Activated naive CD4-positive, alpha-beta T cell treated with anti-CD3 and anti-CD28 coated beads, Interleukin-2, amount 50 U/mL, for 16 hours (primary cell): ENCODE measurements around the gene CPNE4.
"Not testable (repeated sequence)": the region's sequence is repeated elsewhere in the genome, so short reads cannot be mapped to it uniquely, and the experiment has no call there.

Source experiments
- DNase-seq: peaks from one replicate; pipeline ENCODE4 v3.0.0-alpha.2; 2020

CPNE4 gene

DNA sequence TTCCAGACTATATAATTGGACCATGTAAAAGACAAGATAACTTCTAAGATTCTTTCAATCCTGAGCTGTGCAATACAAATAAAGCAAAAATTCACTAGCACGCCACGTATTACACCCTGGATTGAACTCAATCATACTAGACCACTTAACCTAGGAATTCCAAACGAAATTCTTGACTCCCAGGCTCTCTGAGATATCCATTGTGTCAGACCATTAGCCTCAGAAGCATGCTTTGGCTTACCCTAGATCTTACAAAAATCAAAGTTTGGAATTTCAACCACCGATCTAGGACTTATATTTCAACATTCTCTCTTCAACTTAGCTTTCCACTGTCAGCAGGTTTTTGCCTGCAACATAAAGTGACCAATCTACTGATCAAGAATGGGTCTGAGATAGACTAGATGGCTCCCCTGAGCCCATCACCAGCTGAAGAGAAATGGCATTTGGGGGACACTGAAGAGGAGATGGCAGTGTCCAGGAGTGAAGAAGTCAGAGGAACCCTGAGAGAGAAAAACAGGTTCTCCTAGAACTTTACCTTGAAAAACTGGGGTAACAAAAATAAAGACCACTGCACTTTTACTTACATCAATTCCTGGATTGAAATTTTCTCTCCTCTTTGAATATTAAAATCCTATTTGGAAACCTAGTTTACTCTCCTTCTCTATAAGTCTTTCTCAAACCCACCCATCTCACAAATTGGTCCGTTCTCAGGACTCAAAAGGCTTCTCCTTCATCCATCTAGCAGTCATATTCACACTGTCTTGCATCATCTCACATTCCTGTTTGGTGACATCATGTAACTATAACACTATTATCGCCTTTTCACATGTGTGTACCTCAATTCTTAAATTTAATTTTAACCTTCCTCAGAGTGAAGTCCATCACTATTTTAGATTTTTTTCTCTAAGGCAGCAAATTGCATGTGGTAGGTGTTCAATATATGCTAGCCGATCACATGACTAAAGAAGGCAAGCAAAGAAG lies 18.5 kb downstream of the CPNE4 start:
- DNase-seq, result no peak

DNA sequence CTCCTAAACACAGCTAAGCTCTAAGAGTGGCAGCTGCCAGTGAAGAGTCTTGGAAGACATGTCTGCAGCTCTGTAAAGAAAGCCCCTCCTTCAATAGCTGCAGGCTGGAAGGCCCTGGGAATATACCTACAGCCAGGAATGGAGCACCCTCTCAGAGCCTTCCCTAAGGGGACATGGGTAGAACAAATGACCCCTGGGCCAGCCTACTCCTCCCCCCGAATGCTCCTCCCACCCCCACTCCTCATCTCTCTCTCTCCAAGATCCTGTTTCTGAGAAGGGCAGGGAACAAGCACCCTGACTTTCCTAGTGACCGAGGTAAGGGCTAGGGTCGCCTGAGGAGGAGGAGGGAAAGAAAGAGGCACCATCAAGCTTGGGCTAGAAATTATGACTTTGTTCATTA lies 20.7 kb downstream of the CPNE4 start:
- no peak for DNase-seq

DNA sequence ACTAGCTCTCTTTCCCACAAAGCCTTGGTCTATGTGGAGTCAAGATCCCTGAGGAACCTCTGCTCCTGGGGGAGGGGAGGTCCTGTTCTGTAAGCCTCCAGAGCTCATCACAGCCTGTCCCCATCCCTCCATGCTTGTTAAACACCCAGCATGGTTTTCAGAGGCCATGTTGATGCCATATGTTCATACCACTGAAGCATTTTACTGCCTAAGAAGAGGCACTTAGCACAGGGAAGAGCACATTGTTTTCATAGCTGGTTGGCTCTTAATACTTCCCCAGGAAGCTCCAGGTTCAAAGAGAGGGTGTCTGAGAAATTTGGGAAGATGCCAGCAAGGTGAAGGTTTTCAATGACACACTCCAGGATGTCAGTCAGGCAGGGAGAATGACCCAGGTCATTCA lies 25.6 kb downstream of the CPNE4 start:
- DNase-seq, result no peak

DNA sequence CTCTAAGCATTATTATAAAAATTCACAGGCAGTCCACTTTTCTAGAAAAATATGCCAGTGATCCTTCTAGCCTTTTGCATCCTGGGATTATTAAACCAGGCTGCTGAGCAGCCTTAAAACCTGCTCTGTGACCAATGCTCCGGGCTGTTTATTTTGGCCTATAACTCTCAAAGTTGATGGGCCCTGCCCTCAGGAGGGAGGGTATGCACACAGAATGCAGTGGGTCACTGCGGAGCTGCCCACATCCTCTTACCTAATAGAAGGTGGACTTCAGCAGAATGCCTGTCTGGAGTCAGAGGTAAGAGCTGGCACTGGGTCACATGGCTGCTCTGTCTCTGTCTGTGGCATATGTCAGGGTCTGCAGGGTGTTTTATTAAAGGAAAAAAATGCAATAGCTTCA lies 26.0 kb downstream of the CPNE4 start:
- no peak for DNase-seq

DNA sequence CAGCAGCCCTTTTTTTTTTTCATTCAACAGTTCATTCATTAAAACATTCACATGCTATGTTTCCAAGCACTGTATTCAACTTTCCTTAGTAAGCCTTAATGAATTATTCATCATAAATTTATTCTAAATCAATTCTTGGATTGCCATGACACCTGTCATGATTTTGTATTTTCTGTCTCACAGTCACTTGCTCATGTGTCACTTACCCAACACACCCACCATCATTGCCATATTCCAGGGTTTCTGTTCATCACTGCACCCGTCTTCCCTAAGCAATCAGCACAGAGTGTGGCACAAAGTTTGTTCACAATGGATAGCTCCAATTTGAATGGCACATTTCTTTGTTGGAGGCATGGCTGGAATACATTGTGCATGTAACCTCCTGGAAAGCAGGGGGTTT lies 27.2 kb downstream of the CPNE4 start:
- DNase-seq, result no peak

DNA sequence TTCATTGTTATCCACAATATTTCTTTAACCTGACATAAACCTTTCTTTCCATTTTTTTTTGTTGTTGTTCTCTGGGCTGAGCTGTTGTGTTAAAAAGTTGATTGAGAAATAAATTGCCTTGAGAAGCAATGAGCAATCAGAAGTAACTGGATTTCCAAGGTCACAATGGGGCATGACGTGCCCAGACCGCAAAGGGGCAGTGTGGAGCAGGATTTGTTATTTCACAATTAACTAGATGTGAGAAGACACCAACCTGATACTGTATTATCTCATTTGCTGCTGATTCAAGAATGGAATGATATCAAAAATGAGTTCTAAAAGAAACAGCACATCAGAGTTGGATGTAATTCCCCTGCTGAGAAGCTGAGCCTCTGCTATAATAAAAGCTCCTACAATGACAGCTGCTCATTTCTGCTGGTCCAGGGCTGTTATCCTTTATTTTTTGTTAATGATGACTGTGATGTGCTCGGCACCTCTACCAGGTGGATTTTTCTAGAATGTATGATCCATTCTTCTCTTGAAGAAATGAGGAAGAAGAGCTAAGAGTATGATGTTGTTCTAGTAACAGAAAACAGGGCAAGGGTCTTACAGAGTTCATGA lies 28.1 kb downstream of the CPNE4 start:
- DNase-seq, result no peak

DNA sequence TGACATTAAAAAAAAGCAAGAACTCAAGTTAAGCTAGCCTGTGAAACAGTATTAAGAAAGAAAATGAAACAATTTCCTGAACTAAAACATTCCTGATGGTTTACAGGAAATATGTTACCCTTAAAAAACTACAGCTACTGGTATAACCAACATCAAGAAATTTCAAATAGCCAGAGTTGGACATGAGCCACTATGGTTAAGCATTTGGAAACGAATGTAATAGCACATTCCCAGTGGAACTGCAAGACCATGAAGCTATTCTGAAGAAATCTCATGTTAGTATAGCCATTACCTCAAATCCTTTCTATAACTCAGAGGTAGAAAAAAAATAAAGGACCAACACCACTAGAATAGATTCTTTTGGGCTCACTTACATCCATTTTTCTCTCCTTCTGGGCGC lies 30.2 kb downstream of the CPNE4 start:
- no peak for DNase-seq

DNA sequence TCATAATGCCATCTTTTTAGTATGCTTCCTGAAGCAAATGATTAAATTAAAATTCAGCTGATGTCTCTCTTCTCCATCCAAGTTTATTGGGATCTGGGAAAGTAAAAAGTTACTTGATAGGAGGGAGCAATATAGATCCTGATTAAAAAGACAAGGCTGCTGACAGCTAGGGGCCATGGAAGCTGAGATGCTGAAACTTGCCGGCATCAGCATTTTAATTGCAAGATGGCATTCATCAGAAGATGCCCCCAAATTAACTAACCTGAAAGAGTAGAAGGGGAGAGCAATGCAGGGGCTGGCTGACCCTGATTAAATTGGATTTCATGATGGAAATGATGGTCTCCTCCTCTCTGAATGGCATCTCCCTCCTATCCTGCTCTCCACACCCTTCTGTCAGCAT lies 31.1 kb downstream of the CPNE4 start:
- DNase-seq, result no peak

DNA sequence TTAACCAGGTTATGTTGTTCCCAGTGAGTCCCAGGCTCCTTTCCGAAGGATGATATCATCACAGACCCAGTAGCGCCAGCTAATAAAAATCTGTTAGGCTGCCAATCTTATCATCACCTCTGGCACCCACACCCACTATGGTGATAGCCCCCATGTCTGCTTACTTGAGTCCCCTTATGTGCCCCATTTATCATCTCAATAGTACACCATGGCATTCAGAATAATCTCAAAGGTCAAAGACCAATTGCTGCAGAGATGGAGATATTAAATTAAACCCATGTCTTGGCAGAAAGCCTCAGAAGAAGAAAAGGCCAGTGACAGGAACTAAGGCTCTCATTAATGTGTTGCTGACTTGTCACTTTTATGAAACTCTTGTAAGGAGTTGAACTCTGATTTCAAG lies 32.8 kb downstream of the CPNE4 start:
- DNase-seq, result no peak

DNA sequence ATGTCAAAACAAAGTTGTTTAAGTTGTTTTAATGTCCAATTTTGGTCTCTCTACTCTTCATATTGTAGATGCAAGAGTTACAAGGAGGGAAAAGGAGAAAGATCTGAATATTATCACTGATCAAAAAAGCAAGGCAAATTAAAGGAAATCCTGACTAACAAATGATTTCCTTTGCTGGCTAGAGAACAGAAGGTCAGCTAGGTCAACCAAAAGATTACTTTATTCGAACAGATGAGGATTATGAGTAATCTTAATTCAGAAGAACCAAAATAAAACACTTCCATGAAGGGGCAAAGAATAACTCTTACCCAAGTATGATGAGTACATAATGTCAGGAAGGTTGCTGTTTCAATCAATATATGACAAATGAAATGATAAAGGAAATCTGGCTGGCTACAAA lies 33.8 kb downstream of the CPNE4 start:
- no peak for DNase-seq

DNA sequence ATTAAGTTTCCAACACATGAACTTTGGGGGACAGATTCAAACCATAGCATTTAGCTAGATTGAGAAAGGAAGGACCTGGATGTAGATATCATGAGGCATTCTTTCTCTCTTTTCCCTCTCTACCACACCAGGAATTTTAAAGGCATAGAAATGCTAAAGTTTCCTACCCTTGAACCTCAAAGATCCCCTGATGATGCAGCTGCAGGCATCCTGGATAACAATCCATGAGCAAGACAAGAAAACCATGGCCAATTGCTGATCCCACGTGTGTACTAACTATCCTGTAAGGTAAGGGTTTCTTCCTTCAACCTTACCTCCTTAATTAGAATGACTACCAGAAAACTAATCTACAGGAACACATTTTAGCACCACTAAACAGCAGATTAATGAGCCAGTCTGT lies 36.8 kb downstream of the CPNE4 start:
- DNase-seq, result no peak

DNA sequence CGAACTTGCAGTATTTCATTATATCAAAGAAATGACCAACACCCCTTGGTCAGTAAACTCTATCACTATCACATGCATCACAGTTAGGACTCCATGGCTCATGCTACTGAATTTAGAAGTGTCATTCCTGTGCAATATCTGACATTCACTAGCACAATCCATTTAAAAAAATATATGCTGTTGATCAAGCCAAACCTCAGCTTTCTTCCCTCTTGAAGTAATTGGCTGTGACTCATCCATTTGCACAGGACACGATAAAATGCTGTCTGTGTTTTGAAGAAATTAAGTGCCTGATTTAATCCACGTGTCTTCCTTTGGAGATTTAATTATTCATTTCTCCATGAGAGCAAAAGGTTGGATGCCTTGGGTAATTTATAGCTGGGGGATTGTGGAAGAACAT lies 38.9 kb downstream of the CPNE4 start:
- no peak for DNase-seq

DNA sequence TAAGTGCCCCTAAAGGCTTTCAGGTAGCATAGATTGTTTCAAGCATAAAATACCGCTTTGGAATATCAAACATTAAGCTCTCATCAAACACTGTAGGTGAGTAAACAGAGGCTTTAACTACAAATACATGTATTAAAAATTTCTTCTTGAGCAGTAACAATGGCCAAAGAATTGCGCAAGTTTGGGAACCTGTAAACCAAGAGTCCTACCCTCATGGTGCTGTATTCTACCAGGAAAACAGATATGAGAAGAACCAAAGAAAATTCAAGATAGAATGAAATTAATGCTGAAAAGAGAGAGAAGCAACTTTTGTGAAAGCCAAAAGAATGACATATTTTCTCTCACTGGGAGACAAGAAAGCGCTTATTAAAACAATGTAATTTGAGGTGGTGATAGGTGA lies 45.5 kb downstream of the CPNE4 start:
- DNase-seq, result no peak

DNA sequence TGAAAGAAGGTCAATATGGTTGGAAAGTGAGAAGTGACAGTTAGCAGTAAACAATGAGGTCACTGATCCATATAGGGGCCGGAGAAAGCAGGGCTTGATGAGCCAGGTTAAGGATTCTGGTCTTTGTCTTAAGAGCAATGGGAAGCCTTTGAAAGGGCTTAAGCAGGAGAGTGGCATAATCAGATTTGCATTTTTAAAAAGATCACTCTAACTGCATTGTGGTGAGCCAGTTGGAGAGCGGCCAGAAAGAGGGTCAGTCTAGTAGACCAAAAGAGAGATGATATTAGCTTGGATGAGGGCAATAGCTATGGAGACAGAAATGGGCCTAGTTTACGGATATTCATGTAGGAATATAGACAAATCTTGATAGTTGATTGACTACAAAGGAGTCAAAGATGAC lies 46.6 kb downstream of the CPNE4 start:
- no peak for DNase-seq

DNA sequence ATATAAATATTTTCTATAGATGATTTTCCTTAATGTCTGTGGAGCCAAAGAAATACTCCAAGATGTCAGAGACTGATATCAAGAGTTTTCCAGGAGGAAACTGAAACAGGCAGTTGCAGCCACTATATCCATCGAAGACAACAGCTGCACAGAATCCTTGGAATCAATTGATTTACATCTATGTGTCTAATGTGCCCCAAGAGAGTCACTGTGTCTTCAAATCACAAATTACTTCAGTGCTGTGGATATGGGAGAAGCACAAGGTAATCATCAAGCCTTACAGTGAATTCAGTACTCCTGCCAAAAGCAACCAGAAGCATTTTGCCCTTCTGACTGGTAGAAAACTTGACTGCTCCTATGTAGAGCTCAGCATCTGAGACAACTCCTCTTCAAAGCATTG lies 51.1 kb downstream of the CPNE4 start:
- DNase-seq, result no peak

DNA sequence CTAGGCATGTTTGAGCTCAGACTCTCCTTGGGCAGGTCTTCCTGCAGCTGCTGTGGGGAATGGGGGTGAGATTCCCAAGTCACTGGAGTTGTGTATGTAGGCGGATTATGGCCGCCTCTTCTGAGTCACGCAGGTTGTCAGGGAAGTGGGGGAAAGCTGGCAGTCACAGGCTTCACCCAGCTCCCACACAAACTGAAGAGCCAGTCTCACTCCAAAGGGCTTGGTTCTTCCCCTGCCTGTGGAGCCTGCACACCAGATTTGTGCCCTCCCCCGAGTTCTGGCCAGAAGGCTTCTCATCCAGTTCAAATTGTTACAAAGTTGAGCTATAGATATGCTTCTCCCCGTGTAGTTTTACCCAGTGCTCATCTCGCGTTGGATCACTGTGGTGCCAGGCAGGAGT lies 53.5 kb downstream of the CPNE4 start:
- no peak for DNase-seq

DNA sequence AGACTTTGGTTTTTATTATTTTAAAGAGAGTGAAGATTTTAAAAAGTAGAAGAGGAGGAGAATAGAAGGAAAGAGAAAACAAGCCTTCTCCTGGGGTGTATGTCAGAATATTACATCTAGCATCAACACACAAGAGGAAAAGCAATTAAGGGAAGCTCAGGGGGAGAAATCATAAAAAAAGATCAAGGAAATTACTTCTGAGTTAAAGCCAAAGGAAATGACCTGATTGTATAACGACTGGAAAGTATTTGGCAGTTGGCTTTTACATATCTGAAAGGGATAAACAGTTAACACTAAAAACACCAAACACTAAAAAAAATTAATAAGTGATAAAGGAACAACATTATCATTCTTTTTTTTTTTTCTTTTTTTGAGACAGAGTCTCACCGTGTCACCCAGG lies 58.4 kb downstream of the CPNE4 start:
- DNase-seq, result no peak

DNA sequence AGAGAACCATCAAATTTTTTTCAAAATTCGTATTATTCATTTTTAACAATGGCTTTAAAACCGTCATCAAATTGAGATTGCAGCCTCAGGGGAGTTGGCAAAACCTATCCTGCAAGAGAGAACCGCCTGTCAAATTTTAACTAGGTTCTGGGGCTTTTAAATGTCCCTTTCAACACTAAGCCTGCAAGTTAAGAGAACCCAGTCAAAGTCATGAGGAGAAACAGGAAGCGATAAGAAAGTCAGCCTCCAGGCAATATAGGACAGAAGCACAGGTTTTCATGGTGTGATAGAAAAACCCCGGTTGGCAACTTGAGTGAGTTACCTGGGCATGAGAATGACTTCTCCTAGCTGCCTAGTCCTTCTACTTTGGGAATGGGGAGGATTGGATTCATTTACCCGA lies 59.8 kb downstream of the CPNE4 start:
- no peak for DNase-seq

DNA sequence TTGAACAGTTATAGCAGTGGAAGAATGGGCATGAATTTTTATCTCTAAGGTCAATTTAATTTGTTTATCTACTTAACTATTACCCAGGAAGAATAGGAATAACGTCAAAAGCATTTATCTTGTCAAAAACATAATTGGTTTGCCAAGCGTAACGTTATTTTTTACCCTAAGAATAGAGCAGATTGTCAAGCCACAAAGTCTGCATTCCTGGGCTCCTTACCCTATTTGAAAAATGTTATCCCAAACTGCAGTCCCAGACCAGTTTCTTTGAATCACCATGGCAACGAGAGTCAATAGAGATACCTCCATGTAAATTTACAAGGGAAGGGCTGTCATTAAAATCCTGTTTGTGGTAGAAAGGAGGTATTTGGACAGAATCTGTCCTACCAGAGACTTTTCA lies 61.1 kb downstream of the CPNE4 start:
- no peak for DNase-seq

DNA sequence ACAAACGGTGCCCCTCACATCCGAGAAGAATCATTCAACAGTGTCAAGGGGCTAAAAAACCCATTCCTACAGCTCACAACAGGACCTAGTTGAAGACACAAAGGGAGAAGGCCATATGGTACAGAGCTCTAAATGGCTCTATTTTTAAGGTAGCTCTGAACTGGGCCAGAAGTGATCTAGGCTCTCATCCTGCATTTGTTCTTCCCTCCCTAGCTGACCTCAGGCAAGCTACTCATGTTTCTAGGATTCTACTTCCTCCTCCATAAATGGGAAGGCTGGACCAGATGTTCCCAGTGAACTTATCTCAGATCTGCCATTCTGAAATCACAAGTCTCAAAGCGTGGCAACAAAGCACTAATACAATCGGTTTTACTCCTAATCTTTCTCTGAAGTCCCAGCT lies 62.3 kb downstream of the CPNE4 start:
- no peak for DNase-seq

DNA sequence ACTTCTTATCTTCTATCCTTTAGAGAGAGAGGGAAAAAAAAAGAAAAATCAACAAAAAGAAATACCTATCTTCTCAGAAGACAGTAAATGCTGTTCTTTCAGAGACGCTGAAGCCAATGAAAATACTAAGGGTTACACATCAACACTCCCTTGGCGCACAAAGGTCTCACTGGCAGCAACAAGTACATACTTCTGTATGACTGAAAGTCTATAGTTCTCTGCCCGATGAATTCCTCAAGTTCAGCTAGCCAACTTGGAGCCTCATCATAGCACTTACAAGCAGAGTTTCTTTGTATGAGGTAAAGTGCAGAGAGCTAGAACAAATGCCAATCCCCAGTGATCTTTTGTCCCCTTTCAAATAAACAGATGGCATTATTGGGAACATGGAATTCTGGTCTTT lies 62.7 kb downstream of the CPNE4 start:
- DNase-seq, result no peak

DNA sequence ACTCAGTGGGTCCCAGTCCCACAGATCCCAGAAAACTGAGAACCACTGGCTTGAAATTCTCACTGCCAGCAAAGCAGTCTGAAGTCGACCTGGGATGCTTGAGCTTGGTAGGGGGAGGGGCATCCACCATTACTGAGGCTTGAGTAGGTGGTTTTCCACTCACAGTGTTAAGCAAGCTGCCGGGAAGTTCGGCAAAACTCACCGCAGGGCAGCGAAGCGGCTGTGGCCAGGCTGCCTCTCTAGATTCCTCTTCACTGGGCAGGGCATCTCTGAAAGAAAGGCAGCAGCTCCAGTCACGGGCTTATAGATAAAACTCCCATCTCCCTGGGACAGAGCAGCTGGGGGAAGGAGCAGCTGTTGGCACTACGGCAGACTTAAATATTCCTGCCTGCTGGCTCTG lies 71.4 kb downstream of the CPNE4 start:
- not testable (repeated sequence) for DNase-seq

DNA sequence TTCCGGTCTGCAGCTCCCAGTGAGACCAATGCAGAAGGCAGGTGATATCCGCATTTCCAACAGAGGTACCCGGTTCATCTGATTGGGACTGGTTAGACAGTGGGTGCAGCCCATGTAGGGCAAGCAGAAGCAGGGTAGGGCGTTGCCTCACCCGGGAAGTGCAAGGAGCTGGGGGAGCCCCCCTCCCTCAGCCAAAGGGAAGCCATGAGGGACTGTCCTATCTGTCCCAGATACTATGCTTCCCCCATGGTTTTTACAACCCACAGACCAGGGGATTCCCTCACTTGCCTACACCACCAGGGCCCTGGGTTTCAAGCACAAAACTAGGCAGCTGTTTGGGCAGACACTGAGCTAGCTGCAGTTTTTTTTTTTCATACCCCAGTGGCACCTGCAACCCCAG lies 71.8 kb downstream of the CPNE4 start:
- no peak for DNase-seq

DNA sequence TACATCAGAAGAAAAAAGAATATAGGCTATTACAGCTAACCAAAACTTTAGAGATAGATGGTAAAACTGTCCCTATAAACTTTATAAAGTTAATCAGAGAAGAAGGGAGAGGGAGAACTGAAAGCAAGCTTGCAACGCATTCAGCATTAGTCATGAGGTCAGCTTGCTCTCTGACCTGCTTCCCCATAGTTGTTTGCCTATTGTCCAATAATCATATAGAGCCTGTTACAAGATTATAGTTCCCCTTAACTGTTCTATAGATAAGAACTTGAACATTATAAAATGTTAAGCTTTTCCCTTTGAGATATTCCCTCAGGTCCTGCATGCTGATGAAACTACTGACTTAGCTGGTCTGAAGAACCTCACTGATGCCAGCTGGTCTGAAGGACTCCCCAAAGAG lies 74.5 kb downstream of the CPNE4 start:
- no peak for DNase-seq

DNA sequence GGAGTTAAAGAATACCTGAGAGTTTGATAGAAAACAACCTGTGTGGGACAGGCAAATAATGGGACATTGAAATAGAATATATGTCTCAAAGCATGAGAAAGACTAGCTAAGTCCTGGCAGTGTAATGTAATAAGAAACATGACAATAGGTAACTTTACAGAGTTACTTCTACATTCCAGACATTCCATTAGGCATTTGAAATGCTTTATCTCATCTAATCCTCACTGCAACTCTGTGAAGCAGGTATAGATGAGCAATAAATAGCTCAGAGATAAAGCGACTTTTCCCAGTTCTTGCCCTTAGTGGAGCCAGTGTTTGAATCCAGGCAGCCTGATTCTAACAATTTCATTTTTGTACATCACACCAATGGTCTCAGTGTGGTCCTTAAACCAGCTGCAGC lies 76.8 kb downstream of the CPNE4 start:
- DNase-seq, result no peak
